Head of caudate nucleus (tissue), 42 donors: ENCODE measurements around the gene NTN1.
A peak's percentile ranks its signal among the peaks of the same experiment; 100 is the strongest.

Experiments used
- DNase-seq, 42 donors: peaks; one replicate each; pipeline versions ENCODE4 v3.0.0 to v3.0.0-alpha.2; 2020 to 2021; ENCODE audit warnings: mixed read lengths in 7 of 42
- intact Hi-C: fragments of 100-400 bp; cut with DNase I; formaldehyde crosslinking; loops from one replicate; pipeline ENCODE4 v1.15.0; 2022

The NTN1 gene

DNA sequence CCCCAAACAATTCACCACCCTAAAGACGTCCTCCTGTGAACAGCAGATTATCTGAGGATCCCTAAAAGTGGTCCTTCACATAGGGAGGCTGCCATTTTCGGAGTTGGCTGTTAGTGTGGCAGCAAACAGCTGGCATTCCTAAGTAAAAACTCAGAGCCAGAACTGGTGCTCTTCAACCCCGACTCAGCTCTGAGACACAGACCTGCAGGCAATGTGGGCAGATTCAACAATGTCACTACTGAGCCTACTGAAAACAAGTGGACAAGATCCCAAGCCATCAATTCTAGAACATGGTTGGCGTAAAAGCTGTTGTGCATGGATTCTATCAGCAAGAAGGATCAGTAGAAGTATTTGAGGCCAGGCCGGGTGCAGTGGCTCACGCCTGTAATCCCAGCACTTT lies 247.2 kb downstream of the NTN1 start:
- intact Hi-C loops = no loop called here
- DNase-seq = no peak

DNA sequence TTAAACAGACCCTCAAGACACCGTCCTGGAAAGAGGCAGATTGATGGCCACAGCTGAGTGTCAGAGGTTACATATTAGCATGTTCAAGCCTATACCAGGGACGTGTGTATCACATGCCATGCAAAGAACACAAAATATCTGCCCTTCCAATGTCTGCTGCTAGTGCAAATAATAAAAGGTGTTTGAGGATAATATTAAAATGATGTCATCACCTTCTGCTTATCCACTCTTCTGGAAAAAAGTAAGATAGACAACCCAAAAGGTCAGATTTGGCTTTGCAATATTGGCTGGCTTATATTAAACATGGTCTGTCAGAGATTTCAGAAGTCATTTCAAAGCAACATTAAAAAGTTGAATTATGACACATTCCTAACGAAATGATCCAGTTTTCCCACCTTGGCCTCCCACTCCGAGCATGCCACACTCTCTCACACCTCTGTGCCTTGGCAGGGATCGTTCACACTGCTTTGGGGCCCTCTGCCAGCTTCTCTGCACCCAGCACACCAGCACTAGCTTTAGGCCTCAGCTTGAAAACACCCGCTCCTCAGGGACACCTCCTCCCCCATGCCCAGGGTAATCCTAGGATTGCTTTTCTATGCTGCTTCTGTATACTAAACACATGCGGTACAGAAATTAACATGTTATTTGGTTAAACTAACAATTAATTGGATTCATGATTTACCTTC lies 248.2 kb downstream of the NTN1 start:
- intact Hi-C loops = no loop called here
- no peak for DNase-seq

DNA sequence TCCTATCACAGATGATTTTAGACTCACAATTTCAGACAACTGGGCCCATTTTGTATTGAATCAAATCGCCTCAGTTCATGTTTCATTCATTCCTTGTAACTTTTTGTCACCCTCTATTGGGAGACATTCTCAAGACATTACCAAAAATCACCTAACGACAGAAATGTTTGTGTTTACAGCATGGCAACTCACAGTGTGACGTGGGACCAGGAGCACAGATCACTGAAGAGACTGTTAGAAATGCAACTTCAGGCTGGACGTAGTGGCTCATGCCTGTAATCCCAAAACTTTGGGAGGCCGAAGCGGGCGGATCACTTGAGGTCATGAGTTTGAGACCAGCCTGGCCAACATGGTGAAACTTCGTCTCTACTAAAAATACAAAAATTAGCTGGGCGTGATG lies 249.6 kb downstream of the NTN1 start:
- intact Hi-C loops = no loop called here
- DNase-seq = no peak

DNA sequence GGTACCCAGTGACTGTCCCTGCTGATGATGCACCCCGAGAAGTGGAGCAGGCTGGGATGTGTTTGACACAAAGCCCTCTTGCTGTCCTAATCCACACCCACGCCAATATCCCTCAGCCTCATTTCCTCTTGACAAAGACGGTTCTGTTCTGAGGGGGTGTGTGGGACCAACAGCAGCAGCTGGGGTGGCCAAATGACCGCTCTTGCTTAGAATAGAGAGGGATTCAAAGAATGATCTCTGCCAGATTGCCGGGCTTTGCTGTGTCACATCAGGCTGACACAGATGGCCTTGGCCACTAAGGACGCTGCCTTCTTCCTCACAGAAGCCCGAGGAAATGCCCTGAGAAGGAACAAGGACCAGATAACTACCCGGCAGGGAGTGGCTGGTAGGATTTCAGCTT lies 250.7 kb downstream of the NTN1 start:
- intact Hi-C loops = no loop called here
- peak; percentile 19 to 92 (median 78) for DNase-seq

DNA sequence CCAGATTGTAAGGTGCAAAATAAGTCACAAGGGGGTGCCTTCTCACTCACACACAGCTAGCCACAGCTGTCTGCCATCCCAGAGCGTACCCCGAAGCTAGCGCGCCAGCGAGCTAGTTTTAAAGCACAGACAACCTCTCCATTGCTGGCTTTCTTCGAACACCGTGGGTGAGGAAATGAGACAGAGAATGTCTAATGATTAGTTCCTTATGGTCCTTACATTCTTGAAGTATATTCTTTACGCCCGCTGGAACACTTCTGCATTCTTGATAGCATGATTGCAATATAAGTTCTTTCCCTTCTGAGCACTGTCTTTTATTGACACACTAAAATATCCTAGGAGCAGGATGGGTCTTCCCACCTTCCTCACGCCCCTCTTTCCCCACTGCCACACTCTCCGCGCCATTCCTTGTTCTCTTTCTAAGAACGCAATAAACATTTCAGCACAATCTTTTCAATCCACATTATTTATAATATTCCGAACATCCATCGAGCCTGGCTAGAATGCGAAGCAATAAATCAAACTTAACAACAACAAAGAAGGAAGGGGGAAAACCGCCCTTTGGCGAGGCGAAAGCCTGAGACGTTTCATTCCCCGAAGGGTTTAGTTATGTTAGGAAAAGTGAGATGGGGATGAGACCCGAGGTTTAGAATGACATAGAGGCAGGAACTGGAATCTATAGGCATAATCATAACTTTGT lies 251.3 kb downstream of the NTN1 start:
- intact Hi-C loops = no loop called here
- no peak for DNase-seq

DNA sequence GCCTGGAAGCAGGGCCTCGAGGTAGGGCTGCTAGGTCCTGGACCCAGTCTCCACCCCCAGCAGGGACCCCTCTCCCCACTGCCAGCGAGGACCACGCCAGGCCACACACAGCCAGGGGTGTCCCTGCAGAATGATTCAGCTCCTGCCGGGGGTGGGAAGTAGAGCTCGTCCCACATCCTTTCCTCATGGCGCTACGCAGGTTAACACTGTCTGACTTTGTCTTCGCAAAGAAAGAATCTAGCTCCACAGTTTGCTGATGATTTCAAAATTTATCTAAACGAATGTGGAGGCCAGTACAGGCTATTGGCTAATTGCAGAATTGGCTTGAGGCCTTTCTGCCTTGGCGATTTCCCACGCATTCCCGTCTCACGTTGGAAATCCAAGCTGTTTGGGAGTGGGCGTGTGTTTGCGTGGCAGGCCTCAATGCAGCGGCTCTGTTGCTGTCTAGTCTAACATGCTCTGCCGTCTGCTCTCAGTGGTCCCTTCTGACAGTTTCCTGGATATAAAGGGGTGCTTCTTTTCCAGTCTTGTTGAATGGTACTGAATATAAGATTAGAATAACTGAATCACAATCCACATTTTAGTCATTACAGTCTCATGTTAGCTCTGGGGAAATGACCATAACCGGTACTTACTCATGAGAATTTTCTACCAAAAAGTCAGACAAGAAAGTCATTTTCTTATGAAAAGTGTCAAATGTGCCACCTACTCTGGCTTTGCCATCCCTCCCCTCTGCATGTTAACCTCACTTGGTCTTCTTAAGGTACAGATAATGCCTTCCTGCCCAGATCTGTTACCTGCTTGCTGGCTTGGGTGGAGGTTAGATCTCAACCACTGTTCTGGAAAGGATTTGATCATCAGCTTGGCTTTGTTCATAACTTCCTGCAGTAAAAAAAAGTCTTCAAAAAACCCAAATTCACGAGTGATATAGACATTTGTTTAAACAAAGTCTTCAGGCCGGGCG lies 252.4 kb downstream of the NTN1 start:
- no peak for DNase-seq

DNA sequence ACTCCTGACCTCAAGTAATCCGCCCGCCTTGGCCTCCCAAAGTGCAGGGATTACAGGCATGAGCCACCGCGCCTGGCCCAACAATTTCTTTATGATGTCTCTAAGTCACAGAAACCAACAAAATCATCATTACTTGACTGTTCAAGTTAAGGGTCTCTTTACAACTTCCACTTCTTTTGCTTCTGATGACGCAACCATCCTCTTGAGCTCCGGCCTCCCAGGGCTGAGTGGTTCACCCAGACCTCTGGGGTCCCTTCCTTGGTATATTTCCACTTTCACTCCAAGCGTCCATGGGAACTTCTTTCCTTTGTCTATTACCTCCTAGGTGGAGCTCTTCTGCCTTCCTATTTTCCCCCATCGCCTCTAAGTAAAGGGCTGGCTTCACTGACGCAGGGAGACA lies 253.7 kb downstream of the NTN1 start:
- intact Hi-C loops = no loop called here
- no peak for DNase-seq

More for the DNA sequence above, 252.4 kb downstream of the NTN1 start:
- intact Hi-C loops = no loop called here

DNA sequence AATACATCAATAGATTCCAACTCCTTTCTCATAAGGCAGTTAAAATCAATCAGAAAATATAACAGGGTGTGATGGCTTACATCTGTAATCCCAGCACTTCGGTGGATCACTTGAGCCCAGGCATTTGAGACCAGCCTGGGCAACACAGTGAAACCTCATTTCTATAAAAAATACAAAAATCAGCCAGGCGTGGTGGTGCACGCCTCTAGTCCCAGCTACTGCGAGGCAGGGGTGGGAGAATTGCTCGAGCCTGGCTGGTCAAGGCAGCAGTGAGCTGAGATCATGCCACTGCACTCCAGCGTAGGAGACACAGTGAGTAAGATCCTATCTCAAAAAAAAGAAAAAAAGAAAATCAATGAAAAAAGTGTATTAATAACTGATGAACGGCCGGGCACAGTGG lies 258.6 kb downstream of the NTN1 start:
- DNase-seq = no peak
- intact Hi-C loops = no loop called here

DNA sequence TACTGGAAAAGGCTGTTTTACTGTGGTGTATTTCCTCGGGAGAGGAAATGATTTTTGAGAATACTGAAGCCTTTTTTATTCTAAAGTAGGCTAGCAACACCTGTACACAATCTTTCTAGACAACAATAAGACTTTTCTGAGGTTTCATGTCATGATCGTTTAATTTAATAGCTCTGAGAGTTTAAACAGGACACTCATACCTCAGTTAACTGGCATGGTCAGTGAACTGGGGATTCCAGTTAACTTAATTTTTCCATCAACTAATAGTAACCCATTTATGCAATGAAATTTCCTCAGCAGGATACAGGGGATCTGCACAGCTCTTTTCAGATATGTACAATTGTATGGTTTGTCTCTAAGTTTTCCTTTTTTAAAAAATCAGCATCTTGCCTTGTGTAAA lies 262.6 kb downstream of the NTN1 start:
- intact Hi-C loops = no loop called here
- DNase-seq = no peak

DNA sequence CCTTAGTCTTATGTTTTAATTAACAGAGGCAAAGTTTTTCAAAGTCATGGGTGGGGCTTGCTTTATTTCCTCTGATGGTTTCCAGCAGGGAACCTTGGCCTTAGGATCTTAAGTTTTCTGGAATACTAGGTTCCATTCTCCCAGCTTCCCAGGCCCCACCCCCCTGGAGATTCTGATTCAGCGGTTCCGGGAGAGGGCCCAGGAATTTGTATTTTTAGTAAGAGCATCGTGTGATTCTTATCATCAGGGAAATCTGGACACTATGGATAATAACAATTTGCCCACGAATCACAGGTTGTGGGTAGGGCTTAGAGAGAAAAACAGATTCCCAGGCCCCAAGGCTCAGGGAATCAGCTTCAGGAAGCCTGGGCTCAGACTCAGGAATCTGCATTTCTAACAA lies 263.6 kb downstream of the NTN1 start:
- intact Hi-C loops = no loop called here
- no peak for DNase-seq

DNA sequence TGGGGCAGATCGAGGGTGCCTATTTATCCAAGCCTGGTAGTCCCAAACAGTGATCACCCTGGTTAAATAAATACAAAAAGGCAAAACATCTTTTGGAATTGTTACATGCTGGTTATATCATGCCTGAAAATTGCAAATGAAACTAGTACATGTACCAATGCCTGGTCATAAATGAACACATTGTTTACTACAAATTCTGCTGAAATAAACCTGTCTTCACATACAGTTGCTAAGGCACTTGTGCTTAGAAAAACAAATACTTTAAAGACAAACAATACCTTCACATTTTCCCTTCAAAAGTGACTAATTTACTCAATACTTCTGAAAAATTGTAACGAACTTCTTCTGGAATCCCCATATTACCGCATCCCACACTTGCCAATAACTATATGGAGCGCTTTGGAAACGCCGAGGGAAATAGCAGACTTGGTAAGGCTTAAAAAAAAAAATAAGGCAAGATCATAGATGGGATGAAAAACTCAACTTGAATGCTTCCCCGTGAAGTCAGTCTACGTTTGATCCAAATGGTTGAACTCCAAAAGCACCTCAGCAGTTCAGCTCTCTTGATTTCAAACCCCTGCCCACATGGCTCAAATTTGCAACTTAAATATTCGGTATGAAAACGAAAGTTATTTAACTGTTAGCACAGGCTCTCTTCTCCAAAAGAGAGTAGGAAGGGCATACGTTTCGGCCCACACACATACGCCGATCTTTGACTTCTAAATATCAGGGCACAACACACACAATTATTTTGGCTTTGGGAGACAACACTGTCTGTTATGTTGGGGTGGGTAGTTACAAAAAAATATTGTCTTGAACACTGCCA lies 264.5 kb downstream of the NTN1 start:
- no peak for DNase-seq
- intact Hi-C loops = no loop called here

DNA sequence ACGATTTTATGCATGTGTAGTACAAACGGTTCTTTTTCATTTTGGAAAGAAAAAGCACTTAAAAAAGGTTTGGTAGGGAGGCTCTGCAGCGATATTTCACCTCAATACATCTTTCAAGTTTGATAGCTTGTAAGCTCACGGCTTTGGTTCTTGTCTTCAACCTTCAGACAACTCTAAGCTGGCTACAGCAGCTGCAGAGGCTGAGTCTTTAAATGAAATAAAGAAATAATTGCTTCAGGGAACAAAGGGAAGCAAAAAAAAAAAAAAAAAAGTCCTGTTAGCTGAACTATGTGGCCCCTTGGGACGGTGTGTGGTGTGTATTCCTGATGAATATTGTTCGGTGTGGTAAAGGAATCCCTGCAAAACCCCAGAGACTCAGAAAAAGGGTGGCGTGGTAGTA lies 265.1 kb downstream of the NTN1 start:
- DNase-seq = no peak
- intact Hi-C loops = no loop called here

DNA sequence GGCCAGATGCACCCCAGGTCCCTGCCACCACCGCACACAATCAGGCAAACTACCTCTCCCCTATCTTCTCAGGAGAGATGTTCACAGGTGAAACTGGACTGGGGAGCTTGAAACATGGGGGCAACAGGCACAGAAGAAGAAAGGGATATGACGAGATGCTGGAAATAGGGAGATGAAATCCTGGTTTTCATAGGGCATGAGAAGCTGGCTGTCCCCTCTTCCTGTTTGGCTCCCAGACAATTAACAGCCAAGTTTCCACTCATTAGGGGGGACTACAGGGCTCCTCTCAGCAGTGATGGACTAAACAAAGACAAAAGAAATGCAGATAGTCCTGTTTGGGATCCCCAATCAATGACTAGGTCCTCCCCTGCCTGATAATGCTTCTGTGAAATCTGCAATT lies 266.0 kb downstream of the NTN1 start:
- DNase-seq = no peak
- intact Hi-C loops = no loop called here

DNA sequence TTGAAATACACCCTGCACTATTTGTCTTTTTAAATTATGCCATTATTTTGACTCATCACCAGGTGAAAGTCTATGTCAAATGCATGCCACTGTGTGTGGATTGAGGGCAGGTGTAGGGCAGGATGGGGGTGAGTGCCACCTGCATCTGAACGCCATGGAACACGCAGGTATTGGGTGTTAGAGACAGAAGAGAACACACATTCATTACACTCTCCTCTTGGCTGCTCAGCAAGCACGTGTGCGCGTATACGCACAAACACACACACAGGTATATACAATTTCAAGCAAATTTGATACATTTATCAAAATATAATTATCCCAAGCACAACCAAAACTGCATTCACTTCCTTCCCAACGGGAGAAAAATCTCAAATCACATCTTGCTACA lies 268.9 kb downstream of the NTN1 start:
- no peak for DNase-seq
- intact Hi-C loops = no loop called here

DNA sequence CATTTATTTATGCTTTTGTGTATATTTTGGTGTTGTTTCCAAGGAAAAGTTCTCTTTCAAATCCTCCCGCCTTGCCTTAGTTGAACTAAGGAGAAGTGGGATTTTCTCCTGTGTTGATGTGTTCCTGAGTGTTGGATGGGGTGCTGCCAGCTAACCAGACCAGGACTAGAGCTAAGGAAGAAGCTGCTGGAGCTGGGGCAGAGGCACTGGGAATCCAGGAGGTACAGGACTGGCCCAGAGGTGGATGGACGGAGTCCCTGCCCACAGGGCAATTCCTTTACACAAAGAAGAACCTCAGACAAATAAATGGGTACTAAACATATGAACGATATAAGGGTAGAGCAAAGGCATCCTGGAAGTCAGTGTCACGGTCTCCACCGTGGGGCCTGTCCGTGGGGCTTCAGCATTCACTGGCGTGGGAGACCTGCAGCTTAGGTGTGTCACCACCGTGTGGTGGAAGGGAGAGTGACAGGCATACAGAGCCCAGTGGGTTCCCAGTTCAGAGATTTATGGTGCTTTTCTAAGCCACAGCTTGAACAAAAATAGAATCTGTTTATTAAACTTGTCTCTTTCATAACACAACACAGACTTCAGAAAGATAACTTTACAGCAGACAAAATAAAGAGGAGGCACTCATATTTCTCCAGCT lies 270.7 kb downstream of the NTN1 start:
- peak in 40 of 42 donors; percentile 13 to 79 (median 40) for DNase-seq
- intact Hi-C loops = no loop called here

DNA sequence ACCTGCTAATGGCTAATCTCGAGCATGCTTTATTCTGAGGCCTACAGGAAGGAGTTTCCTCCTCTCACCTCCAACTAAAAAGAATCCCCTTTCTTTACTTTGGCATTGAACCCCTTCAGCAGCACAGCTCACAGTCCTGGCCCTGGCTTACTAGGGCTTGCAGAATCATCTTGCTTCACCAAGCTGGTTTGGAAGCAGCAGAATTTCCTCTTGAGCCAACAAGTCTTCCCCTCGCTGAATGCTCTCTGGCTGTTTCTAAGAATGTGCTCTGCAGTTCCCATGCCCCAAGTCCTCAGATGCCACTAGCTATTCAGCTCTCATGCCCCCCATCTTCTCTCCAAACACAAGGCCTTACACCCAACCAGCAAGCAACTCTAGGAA lies 271.2 kb downstream of the NTN1 start:
- intact Hi-C loops = no loop called here
- no peak for DNase-seq
